GM19043 (cell line): Measurements from ENCODE around the gene TMEM107.
A peak's percentile ranks its signal among the peaks of the same experiment; 100 is the strongest.

ENCODE experiments used
- ATAC-seq: cut with Tn5 transposase; IDR thresholded peaks from one replicate; pipeline ENCODE4 v1.9.1; 2021; ENCODE audit warnings: low read depth; ENCODE audit not compliant: unreplicated experiment

The TMEM107 gene

DNA sequence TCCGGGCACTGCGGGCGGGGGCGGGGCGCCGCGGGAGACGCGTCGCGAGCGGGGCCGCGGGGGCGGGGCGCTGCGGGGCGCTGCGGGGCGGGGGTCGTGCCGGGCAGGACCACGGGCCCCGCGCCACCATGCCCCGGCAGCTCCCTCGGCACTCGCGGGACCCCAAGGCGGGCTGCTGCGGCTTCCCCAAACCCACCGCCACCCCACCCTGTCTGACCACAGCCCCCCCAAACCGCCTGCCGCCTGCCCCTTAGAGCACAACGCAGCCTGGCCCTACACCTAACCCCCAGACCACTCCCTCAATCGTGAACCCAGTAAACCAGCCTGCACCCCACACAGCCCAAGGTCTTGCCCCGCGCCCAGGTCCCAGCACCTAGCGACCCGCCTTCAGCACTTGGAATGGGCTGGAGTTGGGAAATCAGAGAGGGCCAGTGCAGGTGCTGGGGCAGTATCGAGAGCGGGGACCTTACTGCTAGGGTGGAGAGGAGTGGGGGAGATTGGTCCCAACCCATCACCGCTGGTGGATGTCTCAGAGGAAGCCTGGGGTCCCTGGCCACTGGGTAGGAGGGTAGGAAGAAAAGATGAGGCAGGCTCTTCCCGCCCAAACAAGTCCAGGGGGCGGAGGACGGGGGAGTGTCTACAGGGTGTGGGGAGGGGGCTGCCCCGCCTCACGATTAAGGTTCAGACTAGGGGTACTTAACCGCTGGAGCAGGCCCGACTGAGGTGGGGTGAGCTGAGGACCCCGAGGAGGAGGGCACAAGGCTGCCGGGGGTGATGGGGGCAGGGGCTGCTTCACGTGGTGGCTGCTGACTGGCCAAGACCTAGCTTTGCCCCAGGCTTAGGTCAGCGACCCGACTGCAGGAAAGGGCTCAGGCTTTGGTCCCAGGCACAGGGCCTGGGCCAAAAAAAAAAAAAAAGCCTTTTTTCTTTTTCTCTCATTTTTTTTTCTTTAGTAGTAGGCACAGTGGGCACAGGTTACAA lies 12.9 kb downstream of the TMEM107 start:
- no peak for ATAC-seq

DNA sequence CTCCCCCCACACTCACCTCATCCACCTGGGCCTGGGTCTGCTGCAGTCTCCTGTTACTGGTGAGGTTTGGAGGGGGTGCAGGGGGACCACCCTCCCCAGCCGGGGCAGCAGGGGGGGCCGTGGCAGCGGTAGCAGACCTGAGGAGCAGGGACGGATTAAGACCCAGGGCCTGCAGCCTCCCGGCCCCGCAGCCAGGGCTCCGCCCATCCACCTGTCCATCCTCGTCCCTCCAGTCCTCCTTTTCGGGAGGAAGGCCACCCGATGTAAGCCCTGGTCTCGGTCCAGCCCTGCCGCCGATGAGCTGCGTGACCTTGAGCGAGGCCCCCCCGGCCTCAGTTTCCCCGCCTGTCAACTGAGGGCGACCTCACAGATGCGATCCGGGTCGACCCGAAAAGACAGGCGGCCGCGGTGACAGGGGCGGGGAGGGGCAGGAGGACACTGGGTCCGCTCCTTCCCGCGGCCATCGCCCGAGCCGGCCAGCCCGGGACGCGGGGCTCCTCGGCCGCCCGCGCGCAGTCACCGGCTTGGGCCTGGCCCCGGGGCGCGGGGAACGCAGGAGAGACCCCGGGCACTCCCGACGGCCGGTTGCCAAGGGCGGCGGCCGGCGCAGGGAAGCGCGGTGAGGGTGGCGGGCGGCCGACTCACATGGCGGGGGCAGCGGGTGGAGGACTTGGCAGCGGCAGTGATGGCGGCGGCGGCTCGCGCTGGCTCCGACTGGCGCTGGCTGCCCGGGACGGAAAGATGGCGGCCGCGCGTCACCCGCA lies 13.8 kb downstream of the TMEM107 start, which contains the start of gene VAMP2:
Gene VAMP2, minus strand, starts transcription at position 716 of the 764 bp plus-strand sequence. Its CDS starts 69 bp downstream, at position 647.
- ATAC-seq = no peak

DNA sequence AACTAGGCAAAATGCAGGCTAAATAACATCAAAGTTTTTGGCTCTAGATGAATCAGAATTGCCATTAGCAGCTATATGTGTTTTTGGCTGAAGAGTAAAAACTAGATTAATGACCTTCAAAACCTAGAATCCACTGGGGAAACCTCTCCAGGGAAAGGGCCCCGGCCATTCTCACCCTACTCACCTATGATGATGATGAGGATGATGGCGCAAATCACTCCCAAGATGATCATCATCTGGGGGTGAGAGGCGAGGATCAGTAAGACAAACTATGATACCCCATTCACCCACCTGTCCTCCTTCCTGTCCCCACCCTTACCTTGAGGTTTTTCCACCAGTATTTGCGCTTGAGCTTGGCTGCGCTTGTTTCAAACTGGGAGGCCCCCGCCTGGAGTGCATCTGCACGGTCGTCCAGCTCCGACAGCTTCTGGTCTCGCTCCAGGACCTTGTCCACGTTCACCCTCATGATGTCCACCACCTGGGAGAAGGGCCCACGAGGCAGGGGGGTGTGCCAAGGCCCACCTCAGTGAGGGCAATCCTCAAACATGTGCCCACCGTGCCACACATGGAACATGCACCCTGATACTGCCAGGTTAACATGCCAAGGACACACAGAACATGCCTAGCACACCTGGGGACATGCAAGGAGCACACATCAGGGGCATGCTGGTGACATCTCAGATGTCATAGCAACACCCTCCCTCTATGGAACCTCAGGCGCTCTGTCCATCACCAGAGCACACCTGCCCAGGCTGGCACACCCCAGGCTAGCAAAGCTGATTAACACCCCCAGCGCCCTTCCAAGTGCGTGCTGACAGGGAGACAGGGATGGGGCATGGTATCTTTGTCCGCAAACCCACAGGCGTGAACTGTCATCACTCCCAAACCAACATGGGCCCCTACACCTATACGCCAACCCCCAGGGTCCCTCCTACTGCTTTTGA lies 14.6 kb downstream of the TMEM107 start:
- ATAC-seq = no peak

DNA sequence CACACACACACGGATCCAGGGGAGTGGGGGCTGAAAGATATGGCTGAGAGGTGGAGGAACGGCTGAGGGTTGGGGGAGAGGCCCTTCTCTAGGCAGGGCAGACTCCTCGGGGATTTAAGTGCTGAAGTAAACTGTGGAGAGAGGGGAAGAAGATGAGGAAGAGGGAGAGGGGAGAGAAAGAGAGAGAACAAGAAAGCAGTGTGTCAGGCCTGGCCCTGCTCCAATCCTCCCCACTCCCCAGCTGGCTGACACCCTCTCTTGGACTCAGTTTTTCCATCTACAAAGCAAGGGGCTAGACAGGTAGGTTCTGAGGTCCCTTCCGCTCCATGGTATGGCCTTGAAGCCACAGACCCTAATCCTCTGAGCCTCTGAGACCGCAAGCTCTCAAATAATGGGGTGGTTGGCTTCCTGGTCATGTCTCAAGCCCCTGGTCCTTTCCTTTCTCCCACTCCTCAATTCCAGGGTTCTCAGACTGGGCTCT lies 15.4 kb downstream of the TMEM107 start:
- ATAC-seq = no peak

DNA sequence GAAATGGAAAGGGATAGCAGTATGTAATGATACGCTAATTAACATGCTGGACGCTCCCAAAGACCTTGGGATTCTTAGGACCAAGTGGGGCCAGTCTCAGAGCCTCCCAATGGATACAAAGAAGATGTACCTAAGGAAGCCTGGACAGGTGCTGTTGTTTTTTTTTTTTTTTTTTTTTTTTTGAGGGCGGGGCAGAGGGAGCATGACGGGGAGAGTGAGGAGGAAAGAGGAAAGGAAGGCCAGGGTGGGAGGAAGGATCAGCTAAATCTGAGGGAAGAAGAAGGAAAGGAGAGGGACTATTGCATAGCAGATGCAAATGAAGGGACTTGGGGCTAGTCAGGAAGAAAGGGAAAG lies 16.0 kb downstream of the TMEM107 start:
- ATAC-seq = no peak

DNA sequence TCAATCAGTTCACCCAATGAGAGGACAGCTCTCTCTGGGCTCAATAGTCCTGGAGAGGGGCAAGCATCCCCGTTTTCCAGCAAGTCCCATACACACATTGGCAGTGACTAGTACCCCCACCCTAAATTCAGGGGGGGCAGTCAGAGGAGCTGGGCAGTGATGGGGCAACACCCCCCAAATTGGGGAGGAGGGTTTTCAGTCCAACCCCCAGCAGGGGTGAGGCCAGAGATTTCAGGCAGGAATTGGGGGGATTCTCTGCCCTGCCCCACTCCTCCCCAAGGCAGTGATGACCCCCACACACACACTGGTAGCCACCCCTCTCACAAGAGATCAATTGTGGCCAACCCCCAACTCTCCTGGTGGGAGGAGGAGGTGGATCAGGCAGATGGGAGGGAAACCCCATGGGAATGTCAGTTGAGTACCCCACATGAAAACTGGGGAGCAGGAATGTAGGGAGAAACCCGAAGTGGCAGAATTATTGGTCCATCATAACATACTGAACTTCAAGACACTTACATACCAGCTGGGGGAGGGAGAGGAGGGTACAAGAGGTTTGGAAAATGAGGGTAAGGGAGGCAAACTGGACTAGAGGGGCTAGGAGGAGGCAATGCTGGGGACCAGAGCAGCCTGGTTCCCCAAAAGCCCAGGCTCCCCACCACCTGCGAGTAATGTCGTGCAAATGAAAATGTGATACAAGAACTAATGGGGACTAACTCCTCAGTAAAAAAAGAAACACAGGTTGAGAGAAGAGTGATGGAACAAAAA lies 16.5 kb downstream of the TMEM107 start:
- no peak for ATAC-seq

DNA sequence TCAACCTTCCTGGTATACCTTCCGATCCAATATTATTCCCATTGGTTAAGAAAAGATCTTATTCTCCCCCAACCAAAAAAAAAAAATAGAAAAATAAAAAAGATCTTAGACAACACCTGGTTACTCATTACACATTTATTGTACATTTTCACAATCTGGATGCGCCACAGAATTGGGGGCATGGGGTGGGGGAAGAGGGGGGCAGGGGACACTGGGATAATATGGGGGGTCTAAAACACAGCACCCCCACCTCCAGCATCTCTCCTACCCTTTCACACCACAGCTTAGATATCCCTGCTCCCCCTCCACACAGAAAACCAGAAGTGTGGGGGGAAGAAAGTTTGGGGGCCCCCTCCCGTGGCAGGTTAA lies 17.2 kb downstream of the TMEM107 start:
- no peak for ATAC-seq

DNA sequence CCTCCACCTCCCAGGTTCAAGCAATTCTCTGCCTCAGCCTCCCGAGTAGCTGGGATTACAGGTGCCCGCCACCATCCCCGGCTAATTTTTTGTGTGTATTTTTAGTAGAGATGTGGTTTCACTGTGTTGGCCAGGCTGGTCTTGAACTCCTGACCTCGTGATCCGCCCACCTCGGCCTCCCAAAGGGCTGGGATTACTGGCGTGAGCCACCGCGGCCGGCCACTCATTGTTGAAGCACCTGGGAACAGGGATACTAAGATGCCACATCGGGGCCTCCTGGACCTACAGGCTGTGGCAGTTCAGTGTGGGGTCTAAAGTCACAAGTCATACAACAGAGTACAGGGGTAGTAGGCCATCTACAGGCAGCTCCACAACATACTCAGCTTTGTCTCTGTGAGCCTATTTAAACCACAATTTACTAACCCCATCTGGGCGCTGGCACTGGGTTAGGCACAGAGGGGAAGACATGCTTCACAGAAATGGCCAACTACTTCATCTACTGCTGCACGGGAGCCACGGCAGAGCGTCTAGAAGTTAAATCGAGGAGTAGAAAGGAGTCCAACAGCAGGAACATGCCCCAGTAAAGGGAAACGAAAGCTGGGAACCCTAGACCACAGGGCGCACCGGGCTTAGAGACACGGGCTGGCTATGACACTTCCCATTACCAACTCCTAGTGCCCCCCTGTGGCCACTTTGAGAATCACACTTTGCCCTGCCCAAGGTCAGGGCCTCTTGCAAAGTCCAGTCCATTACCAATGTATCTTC lies 17.7 kb downstream of the TMEM107 start:
- no peak for ATAC-seq

DNA sequence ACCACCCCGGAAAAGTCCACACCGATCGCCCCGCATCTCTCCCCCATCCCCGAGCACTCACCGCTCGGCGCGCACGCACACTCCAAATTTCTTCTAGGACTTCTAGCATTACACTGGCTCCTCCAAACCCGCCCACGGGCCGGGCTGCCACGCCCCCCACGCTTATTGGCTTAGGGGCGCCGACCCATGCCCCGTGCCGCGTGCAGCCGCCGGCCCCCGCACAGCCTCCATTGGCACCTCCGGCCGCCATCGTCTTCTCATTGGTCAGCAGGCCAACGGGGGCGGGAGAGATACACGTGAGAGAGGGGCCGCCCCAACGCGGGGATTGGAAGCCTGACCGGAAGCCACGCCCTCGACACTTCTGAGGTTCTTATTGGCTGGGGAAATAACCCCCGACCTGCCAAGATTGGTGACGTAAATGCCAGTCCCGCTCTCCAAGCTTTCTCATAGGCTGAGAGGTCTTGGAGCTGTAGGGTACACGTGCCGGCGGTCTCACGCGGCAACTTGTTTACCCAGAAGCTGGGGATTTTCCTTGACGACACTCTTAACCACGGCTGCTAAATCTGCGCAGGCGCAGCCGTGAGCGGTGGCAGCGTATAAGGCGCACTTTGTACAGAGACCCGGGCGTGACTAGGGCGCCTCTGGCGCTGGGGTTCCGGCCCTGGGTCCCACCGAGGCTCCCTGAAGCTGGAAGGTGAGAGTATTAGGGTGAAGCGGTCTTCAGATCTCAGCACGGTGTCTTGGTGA lies 19.8 kb downstream of the TMEM107 start:
- peak; percentile 74 for ATAC-seq

DNA sequence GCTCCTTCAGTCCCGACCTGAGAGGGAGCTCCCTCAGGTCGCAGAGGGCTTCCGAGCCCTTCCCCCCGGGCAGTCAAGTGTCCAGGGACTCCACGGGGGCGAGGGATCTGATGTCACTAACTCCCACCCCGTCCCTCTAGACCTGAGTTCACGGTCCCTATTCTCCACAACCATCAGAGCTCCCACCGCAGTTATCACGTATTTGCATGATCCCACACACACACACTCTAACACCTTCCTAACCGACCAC lies 20.3 kb downstream of the TMEM107 start:
- ATAC-seq = no peak

DNA sequence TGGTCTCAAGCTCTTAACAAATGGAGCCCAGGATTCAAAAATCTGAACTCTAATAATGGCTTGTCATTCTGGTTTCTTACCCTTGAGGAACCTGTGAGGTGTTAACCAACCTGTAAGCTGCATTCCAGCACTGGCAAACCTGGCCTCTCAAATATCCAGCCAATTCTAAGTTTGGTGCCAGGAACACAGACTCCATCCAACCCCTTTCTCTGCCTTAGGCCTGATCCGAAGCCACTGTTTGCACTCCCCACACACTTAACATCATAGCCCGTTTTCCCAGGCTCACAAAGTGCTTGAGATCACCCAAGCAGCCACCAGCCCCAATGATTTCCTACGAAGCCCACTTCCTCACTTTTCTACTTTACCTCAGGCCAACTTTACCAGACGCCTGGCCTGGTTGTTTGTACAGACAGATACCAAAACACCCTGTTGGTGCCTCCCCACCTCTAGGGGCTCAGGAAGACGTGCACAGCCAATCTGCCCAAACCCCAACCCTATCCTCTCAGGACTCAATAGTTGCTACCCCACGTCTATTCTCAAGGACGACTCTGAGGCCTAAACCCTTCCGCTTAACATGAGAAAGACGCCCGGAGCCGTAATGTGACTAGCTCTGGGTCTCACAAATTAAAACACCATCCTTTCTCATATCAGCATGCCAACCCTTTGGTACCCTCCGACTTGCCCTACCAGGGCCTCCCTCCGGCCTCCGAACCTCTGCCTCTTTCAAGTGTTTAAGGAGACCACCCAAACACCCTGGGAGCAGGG lies 20.8 kb downstream of the TMEM107 start:
- ATAC-seq = no peak

DNA sequence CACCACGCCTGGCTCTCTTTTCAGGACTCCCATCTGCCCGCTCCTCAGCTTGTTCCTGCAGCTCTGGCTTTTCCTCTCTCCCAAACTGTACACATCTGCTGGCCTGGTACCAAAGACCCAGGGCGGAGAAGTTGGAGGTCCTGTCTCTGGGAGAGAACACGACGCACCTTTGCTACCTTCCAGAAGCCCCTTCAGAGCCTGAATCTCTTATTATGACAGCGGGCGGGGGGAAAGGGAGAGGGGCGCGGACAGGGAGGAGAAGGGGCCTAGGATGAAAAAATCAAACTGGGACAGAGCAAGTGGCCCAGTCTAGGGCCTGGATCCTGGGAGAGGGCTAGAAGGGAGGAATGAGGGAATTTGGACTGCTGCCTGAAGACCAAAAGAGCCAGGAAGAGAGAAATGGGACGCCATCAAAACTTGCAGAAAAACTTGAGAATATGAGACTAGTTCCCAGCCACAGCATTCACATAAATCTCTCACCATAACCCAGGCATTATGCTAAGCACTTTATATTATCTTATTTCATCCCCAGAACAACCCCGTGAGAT lies 21.5 kb downstream of the TMEM107 start:
- ATAC-seq = no peak

DNA sequence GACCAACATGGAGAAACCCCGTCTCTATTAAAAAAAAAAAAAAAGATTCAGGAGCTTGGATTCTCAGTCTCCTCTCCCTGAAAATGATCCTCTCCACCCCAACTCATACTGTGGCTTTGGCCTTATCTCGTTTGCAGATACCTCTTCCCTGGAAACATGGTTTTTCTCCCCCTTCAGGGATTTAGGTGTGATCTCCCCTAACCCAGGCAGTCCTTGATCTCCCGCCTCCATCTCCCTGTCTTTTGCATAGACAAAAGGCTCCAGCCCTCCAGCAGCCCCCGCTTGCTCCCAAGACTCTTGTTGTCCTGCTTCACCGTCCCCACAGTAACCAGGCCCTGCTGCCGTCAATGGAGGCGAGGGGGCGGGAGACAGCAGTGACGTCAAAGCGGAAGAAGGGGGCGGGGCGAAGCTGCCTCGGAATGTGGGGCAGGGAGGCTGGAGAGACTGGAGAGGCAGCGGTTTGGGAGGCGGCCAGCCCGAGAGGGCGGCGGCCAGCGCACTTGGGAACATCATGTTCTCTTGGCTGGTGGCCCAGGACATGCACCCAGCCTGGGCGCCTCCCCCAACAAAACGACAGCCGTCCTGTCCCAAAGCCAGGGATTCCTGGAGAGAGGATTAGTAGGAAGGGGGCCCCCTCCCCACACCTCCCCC lies 22.1 kb downstream of the TMEM107 start:
- ATAC-seq = no peak

DNA sequence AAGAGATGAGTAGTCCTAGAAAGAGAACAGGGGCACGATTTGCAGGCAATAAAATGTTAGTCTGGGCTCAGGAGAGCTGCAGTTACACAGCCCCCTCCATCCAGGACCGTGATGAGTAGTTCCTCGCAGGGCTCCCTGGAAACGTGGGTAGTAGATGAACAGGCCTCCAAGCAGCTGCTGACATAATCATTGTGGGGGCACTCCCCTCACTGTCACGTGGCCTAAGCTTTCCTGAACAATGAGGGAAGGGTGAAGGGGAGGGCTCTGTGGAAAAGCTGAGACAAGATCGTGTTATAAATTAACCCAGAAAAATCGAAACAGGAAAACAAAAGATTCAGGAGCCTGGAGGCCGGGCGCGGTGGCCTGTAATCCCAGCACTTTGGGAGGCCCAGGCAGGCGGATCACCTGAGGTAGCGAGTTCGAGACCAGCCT lies 22.6 kb downstream of the TMEM107 start:
- ATAC-seq = no peak

DNA sequence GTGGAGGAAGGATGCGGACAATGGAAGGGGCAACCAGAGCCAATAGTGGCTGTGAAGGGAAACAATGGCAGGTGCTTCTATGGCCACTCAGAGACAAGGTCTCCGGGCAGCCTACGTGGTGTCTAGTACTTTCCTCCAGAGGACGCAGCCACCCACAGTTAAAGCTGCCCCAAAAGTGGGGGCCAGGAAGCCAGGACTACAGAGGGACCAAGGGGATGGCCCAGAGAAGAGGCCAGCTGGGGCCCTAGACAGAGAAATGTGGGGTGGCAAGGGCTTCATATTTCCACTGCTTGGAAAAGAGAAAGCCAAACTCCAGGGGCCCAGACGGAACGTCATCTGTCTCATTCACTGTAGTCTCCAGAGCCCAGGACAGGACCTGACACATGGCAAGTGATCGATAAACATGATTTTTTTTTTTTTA lies 23.1 kb downstream of the TMEM107 start:
- no peak for ATAC-seq

DNA sequence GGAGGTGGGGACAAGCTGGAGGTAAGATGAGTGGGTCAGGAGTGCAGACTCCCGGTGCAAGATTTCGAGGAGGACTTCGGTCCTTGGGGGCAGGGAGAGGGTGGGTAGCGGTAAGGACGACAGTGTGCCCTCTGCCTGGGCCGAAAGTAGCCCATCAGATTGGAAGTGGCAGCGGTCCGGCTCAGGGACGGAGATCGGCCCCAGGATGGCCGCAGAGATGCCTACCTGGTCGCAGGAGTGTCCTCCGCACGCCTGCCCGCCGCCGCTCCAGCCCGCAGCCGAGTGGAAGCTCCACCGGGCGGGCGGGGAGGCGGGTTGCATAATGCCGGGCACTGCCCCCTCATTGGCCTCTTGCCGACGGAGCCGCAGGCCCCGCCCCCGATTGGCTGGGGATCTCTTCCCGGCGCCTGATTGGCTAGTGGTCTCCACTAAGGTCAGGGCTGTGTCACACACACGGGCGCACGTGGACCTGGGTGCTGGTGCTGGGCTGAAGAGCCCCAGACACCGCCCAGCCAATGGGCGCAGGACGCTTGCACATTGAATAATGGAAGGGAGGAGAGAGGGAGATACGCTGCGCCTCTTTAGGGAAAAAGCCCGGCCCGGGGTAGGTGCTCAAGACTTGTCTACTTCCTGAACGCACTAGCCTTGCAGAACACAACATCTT lies 23.9 kb downstream of the TMEM107 start, which contains the start of gene PER1:
Gene PER1, minus strand, starts transcription at position 293 of the 664 bp plus-strand sequence. CDS start 1,698 bp downstream, outside the sequence.
- ATAC-seq = no peak
